HepG2 (cell line): ENCODE measurements around the gene ANAPC2. TPM values are rescaled to one million over a fixed set of nuclear protein-coding genes. Genes with fewer than 3 reads are reported as not detected.

Experiments used
- BATF2 ChIP-seq: sonication (generic); formaldehyde crosslinking; IDR thresholded peaks from 2 replicates; pipeline ENCODE4 v1.8.0; 2022; ENCODE audit warnings: mild to moderate bottlenecking, missing genetic modification reagents, moderate library complexity
- FOXP4 ChIP-seq: sonication (generic); formaldehyde crosslinking; IDR thresholded peaks from 2 replicates; pipeline ENCODE4 v1.4.0; 2020; ENCODE audit warnings: missing genetic modification reagents
- KLF16 ChIP-seq, 2 experiments: sonication (generic) in 1 of 2; formaldehyde crosslinking in 1 of 2; IDR thresholded peaks; 2 replicates each; pipeline versions ENCODE4 v1.6.1 to v1.8.0; 2016 to 2023; ENCODE audit warnings: missing genetic modification reagents in 2 of 2, missing compliant biosample characterization in 1 of 2
- MEIS2 ChIP-seq: sonication (generic); formaldehyde crosslinking; IDR thresholded peaks from 2 replicates; pipeline ENCODE4 v1.9.0; 2021; ENCODE audit warnings: mild to moderate bottlenecking, missing genetic modification reagents
- PHF8 ChIP-seq: sonication (generic); formaldehyde crosslinking; IDR thresholded peaks from 2 replicates; pipeline ENCODE4 v1.5.0; 2020; ENCODE audit warnings: missing genetic modification reagents
- REPIN1 ChIP-seq: sonication (generic); formaldehyde crosslinking; IDR thresholded peaks from 2 replicates; pipeline ENCODE4 v1.8.0; 2022; ENCODE audit warnings: missing genetic modification reagents, low read depth, mild to moderate bottlenecking, borderline replicate concordance
- RORA ChIP-seq: sonication (generic); formaldehyde crosslinking; IDR thresholded peaks from 2 replicates; pipeline ENCODE4 v1.5.0; 2020; ENCODE audit warnings: mild to moderate bottlenecking, missing genetic modification reagents, moderate library complexity
- SKI ChIP-seq: fragments of 450-650 bp; IDR thresholded peaks from one replicate; pipeline ENCODE4 v1.6.1; 2018; ENCODE audit warnings: mild to moderate bottlenecking; ENCODE audit not compliant: partially characterized antibody
- ZNF10 ChIP-seq: sonication (generic); formaldehyde crosslinking; IDR thresholded peaks from 2 replicates; pipeline ENCODE4 v1.4.0; 2020; ENCODE audit warnings: mild to moderate bottlenecking, low read depth, missing genetic modification reagents, borderline replicate concordance
- ZNF253 ChIP-seq: sonication (generic); formaldehyde crosslinking; IDR thresholded peaks from 2 replicates; pipeline ENCODE4 v1.8.0; 2022; ENCODE audit warnings: mild to moderate bottlenecking, missing genetic modification reagents, borderline replicate concordance
- ZNF343 ChIP-seq: sonication (generic); formaldehyde crosslinking; IDR thresholded peaks from 2 replicates; pipeline ENCODE4 v1.4.0; 2020; ENCODE audit warnings: mild to moderate bottlenecking, missing genetic modification reagents
- ZNF558 ChIP-seq: sonication (generic); formaldehyde crosslinking; IDR thresholded peaks from 2 replicates; pipeline ENCODE4 v1.9.0; 2022; ENCODE audit warnings: mild to moderate bottlenecking, missing genetic modification reagents, borderline replicate concordance
- ZNF687 ChIP-seq: sonication (generic); formaldehyde crosslinking; IDR thresholded peaks from 2 replicates; pipeline ENCODE4 v1.5.1; 2020; ENCODE audit warnings: mild to moderate bottlenecking, missing genetic modification reagents, moderate library complexity
- ZNF83 ChIP-seq: sonication (generic); formaldehyde crosslinking; IDR thresholded peaks from 2 replicates; pipeline ENCODE4 v1.4.0; 2020; ENCODE audit warnings: missing genetic modification reagents, mild to moderate bottlenecking, borderline replicate concordance
- polyA plus RNA-seq, 8 experiments: library from polyadenylated mRNA; depleted of rRNA in 3 of 8; stranded (reverse) in 7 of 8; unstranded in 1 of 8; fragments of >200 nt; fragmentation: Illumina TruSeq in 4 of 8; extraction: Trizol in 4 of 8; gene quantifications; 2 replicates each; pipeline versions ENCODE4 v1.2.1 to v1.2.3, GENCODE V29; 2011 to 2016; ENCODE audit warnings: low read depth in 4 of 8, missing spikeins in 1 of 8, mixed read lengths in 1 of 8; ENCODE audit not compliant: insufficient read depth in 1 of 8
- total RNA-seq, 5 experiments: library from RNA; depleted of rRNA; stranded (reverse); fragments of >200 nt; fragmentation: Illumina TruSeq; extraction: Trizol; gene quantifications; 2 replicates each; pipeline ENCODE4 v1.2.3, GENCODE V29; 2016; ENCODE audit warnings: low read depth in 1 of 5
- TF ChIP-seq, protein P1 (sequence below): sonication (generic); formaldehyde crosslinking; IDR thresholded peaks from 2 replicates; pipeline ENCODE4 v1.8.1; 2023; ENCODE audit warnings: mild to moderate bottlenecking, inconsistent platforms, moderate library complexity, missing genetic modification reagents, borderline replicate concordance
- TF ChIP-seq, protein P2 (sequence below): sonication (generic); formaldehyde crosslinking; IDR thresholded peaks from 2 replicates; pipeline ENCODE4 v1.4.0; 2020; ENCODE audit warnings: low read depth, mild to moderate bottlenecking, missing genetic modification reagents
- TF ChIP-seq, protein P3 (sequence below): sonication (generic); formaldehyde crosslinking; IDR thresholded peaks from 2 replicates; pipeline ENCODE4 v1.4.0; 2020; ENCODE audit warnings: mild to moderate bottlenecking, missing genetic modification reagents

The ANAPC2 gene
- total and polyA plus RNA-seq, 2 of the 13 experiments (the other 11 are each of a cell fraction or from before 2014, with no cell fraction given): 12.3 to 15.4 TPM

DNA sequence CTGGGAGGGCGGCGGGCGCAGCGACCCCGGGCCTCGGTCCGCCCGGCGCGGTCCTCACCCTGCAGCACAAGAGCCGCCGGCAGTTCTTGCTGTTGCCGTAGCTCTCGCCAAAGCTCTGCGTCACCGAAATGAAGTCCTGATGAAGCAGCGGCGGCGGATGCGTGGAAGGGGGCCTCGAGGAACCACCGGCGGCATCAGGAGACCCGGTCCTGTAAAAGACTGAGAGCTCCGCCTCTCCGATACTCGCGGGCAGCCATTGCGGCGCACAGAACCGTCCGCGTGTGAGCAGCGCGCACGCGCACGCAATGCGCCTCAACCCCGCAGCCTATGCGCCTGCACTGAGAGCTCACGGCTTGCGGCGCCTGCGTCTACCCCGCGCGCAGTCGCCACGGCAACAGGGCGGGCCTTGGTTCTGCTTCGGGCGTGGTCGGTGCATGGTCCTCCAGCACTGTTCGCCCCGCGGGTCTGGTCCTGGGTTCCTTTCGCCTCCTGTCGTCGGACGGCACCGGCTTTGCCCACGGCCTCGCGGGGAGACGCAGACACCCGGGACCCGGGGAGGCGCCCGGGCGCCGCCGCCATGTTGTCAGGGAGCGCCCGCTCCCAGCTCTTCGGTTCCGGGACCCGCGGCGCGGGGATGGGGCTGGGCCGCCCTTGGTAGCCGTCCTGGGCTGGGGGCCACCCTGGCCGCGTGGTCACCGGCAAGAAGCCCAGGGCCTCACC is 58.7 kb downstream of the ANAPC2 start (continued):
- peak; percentile 87 for TF ChIP-seq ZNF687 (CRISPR knock-in tag)
- TF ChIP-seq ZNF83 (CRISPR knock-in tag): no peak
- no peak; the same call in 1 of the 2 replicates for TF ChIP-seq REPIN1 (CRISPR knock-in tag)
- TF ChIP-seq, protein P1, sequence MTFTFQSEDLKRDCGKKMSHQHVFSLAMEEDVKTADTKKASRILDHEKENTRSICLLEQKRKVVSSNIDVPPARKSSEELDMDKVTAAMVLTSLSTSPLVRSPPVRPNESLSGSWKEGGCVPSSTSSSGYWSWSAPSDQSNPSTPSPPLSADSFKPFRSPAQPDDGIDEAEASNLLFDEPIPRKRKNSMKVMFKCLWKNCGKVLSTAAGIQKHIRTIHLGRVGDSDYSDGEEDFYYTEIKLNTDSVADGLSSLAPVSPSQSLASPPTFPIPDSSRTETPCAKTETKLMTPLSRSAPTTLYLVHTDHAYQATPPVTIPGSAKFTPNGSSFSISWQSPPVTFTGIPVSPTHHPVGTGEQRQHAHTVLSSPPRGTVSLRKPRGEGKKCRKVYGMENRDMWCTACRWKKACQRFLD (CRISPR knock-in tag): peak; percentile 20; the same call in 1 of the 2 replicates
- TF ChIP-seq, protein P2, sequence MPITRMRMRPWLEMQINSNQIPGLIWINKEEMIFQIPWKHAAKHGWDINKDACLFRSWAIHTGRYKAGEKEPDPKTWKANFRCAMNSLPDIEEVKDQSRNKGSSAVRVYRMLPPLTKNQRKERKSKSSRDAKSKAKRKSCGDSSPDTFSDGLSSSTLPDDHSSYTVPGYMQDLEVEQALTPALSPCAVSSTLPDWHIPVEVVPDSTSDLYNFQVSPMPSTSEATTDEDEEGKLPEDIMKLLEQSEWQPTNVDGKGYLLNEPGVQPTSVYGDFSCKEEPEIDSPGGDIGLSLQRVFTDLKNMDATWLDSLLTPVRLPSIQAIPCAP (CRISPR knock-in tag): 0 out of 2 replicates have a peak, but pooled peaks have one; percentile 9
- no peak; the same call in 1 of the 2 replicates for TF ChIP-seq ZNF253 (CRISPR knock-in tag)
- TF ChIP-seq SKI: no peak
- TF ChIP-seq PHF8 (CRISPR knock-in tag): peak; percentile 72
- TF ChIP-seq ZNF558 (CRISPR knock-in tag): peak; percentile 57; the same call in 1 of the 2 replicates
- TF ChIP-seq, protein P3, sequence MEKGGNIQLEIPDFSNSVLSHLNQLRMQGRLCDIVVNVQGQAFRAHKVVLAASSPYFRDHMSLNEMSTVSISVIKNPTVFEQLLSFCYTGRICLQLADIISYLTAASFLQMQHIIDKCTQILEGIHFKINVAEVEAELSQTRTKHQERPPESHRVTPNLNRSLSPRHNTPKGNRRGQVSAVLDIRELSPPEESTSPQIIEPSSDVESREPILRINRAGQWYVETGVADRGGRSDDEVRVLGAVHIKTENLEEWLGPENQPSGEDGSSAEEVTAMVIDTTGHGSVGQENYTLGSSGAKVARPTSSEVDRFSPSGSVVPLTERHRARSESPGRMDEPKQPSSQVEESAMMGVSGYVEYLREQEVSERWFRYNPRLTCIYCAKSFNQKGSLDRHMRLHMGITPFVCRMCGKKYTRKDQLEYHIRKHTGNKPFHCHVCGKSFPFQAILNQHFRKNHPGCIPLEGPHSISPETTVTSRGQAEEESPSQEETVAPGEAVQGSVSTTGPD: no peak
- no peak for TF ChIP-seq RORA (CRISPR knock-in tag)
- TF ChIP-seq ZNF10 (CRISPR knock-in tag): 0 out of 2 replicates have a peak, but pooled peaks have one; percentile 59
- TF ChIP-seq FOXP4 (CRISPR knock-in tag): 0 out of 2 replicates have a peak, but pooled peaks have one; percentile 10
- 0 out of 2 replicates have a peak, but pooled peaks have one; percentile 72 for TF ChIP-seq BATF2 (CRISPR knock-in tag)
- no peak; the same call in 1 of the 2 replicates for TF ChIP-seq MEIS2 (CRISPR knock-in tag)
- 0 out of 2 replicates have a peak, but pooled peaks have one; percentile 17 for TF ChIP-seq ZNF343 (CRISPR knock-in tag)
- TF ChIP-seq KLF16 (CRISPR knock-in tag; IDR thresholded peaks at IDR 0.05): no peak; a peak in 1 of 4 replicates
